ENCODE data around the gene HECTD4. TPM values are rescaled to one million over a fixed set of nuclear protein-coding genes. Genes with fewer than 3 reads are reported as not detected.

Gene HECTD4
- total and polyA plus RNA-seq, 12 donors = 17.5 to 50.0 (median 27.7) TPM

DNA sequence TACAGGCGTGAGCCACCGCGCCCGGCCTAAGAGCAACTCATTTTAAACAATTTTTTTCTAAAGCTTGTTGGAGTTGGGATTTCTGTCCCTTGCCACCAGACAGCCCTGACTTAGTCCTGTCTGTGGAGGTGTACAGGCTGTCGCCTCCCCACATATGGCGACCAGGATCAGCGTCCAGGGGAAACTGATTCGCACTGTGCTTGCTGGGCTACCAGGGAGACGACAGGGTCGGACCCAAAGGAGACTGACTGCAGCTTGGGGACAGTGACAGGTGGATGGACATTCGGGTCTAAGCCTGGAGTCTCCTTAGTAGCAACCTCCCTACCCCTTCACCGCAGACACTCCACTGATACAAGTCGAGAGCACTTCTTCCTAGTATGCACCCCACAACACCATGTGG lies 216.6 kb downstream of the HECTD4 start:
- intact Hi-C loops (cut with DNase I) = no loop called here
- Histone ChIP-seq H3K27me3 (no peaks in the 10 kb centered on the region), H3K9me3 (replicated peaks in 1 of 3) (no peaks in the 10 kb centered on the region), H3K4me1 (replicated peaks in 1 of 2) (no peaks in the 10 kb centered on the region), H3K4me3 (no peak overlapping the region), H3K36me3 (replicated peaks in 1 of 2) (peaks cover 0 to 26% of the 10 kb centered on the region in 2 donors), H3K27ac (no peak overlapping the region)
- TF ChIP-seq POLR2A (IDR thresholded peaks at IDR 0.05) = no peak
- TF ChIP-seq, protein P1, sequence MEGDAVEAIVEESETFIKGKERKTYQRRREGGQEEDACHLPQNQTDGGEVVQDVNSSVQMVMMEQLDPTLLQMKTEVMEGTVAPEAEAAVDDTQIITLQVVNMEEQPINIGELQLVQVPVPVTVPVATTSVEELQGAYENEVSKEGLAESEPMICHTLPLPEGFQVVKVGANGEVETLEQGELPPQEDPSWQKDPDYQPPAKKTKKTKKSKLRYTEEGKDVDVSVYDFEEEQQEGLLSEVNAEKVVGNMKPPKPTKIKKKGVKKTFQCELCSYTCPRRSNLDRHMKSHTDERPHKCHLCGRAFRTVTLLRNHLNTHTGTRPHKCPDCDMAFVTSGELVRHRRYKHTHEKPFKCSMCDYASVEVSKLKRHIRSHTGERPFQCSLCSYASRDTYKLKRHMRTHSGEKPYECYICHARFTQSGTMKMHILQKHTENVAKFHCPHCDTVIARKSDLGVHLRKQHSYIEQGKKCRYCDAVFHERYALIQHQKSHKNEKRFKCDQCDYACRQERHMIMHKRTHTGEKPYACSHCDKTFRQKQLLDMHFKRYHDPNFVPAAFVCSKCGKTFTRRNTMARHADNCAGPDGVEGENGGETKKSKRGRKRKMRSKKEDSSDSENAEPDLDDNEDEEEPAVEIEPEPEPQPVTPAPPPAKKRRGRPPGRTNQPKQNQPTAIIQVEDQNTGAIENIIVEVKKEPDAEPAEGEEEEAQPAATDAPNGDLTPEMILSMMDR (IDR thresholded peaks at IDR 0.05) = no peak
- WGBS, 4 donors = 96 to 98% (median 97%) methylated on average over 9 to 13 of the region's 13 CpGs
- DNase-seq = no peak

DNA sequence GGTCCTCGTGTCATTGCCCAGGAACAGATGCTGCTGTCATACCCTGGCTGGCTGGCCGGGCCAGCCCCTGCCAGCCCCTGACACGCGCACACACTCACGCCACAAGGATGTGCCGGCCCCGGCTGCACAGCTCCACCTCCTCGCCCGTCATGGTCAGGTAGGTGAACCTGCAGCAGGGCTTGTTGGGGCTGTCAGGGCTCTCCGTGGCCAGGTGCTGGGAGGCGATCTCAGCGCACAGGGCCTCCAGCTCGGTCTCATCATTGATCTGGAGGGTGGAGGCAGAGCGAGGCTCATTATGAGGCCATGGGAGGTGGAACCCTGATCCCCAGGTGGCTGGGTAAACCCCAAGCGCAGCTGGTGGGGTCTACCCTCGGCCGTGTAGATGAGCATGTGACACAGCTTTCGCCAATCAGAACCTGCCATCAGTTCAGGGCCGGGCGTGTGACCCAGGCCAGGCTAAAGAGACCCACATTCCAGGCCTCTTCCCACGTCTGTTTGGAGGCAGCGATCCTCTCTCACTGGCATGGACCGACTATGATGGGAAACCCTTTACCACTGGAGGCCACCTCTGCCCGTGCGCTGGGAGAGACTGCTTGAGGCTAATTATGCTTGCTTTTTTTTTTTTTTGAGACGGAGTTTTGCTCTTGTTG lies 218.1 kb downstream of the HECTD4 start:
- Histone ChIP-seq H3K27ac (no peak overlapping the region), H3K36me3 (replicated peaks in 1 of 2) (peaks cover 0 to 26% of the 10 kb centered on the region in 2 donors), H3K9me3 (replicated peaks in 1 of 3) (no peaks in the 10 kb centered on the region), H3K27me3 (no peaks in the 10 kb centered on the region), H3K4me1 (replicated peaks in 1 of 2) (no peaks in the 10 kb centered on the region), H3K4me3 (no peak overlapping the region)
- no peak for DNase-seq
- 94 to 97% (median 96%) methylated on average over 19 to 26 of the region's 26 CpGs for WGBS, 4 donors
- no peak for TF ChIP-seq POLR2A (IDR thresholded peaks at IDR 0.05)
- TF ChIP-seq, protein P1 (IDR thresholded peaks at IDR 0.05) = no peak
- intact Hi-C loops (cut with DNase I) = no loop called here

DNA sequence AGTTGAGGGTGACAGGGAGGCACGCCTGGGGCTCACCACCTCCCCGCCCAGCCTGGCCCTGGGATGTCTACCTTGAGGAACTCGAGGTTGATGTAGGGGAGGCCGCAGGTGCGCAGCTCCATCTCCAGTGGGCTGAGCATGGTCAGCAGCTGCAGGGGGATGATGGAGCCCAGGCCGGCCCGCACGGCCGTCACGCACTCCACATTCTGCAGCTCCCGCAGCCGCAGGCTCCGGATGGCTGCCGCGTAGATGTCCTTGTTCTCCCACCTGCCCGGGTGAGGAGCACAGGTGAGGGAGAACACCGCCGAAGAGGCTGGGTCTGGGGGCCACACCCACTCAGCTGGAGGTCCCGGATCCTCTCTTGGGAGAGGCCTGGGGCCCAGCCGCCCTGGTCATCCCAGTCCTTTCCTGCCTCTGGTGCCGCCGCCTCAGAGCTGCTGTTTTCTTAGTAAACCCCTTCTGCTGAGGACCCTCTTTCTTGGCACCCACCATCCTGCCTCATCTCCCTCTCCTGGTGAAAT lies 218.7 kb downstream of the HECTD4 start:
- no peak overlapping the region for H3K4me3 ChIP-seq
- DNase-seq = no peak
- no peaks in the 10 kb centered on the region for H3K4me1 ChIP-seq (replicated peaks in 1 of 2)
- no peaks in the 10 kb centered on the region for H3K27me3 ChIP-seq
- no peak for TF ChIP-seq POLR2A (IDR thresholded peaks at IDR 0.05)
- TF ChIP-seq, protein P1 (IDR thresholded peaks at IDR 0.05) = no peak
- no peak overlapping the region for H3K27ac ChIP-seq
- peaks cover 0 to 32% of the 10 kb centered on the region in 2 donors for H3K36me3 ChIP-seq (replicated peaks in 1 of 2)
- intact Hi-C loops (cut with DNase I) = no loop called here
- WGBS, 4 donors = 95 to 100% (median 98%) methylated on average over 9 to 22 of the region's 22 CpGs
- no peaks in the 10 kb centered on the region for H3K9me3 ChIP-seq (replicated peaks in 1 of 3)

DNA sequence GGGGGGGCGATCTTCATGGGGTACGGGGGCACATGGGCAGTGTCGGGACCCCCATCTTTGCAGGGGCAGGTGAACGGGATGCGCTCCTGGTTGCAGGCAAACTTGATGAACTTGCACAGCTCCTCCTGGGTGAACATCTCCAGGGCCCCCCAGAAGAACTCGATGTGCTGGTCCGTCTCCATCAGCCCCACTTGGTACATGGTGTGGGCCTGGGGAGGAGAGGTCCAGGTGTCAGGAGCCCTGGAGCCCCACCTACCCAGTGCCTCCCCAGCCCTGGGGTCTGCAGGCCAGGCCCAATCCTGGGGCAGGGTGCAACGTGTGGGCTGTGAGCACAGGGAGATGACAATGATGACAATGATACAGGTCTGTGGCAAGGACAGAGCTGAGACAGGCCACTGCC lies 219.2 kb downstream of the HECTD4 start:
- DNase-seq = no peak
- intact Hi-C loops (cut with DNase I) = no loop called here
- Histone ChIP-seq H3K27ac (no peak overlapping the region), H3K36me3 (replicated peaks in 1 of 2) (peaks cover 0 to 36% of the 10 kb centered on the region in 2 donors), H3K4me1 (replicated peaks in 1 of 2) (no peaks in the 10 kb centered on the region), H3K9me3 (replicated peaks in 1 of 3) (no peaks in the 10 kb centered on the region), H3K4me3 (no peak overlapping the region), H3K27me3 (no peaks in the 10 kb centered on the region)
- no peak for TF ChIP-seq POLR2A (IDR thresholded peaks at IDR 0.05)
- TF ChIP-seq, protein P1 (IDR thresholded peaks at IDR 0.05) = no peak
- 82 to 96% (median 94%) methylated on average over 3 to 8 of the region's 8 CpGs for WGBS, 4 donors
